Esophagus squamous epithelium (tissue), 4 donors: ENCODE data around the gene ALDH4A1.

Experiments used
- POLR2A ChIP-seq, 4 donors: fragments of 450-650 bp; IDR thresholded peaks; one replicate each; pipeline ENCODE4 v1.6.1; 2017; ENCODE audit warnings: antibody characterized with exemption in 4 of 4, mild to moderate bottlenecking in 4 of 4, moderate library complexity in 3 of 4
- TF ChIP-seq, protein P1 (sequence below), 6 experiments: fragments of 450-650 bp in 4 of 6; fragments of 200-600 bp in 2 of 6; sonication (generic) in 2 of 6; IDR thresholded peaks; one replicate each; pipeline ENCODE4 v1.5.1; 2016 to 2019; ENCODE audit warnings: antibody characterized with exemption in 6 of 6, mild to moderate bottlenecking in 4 of 6, moderate library complexity in 4 of 6

DNA sequence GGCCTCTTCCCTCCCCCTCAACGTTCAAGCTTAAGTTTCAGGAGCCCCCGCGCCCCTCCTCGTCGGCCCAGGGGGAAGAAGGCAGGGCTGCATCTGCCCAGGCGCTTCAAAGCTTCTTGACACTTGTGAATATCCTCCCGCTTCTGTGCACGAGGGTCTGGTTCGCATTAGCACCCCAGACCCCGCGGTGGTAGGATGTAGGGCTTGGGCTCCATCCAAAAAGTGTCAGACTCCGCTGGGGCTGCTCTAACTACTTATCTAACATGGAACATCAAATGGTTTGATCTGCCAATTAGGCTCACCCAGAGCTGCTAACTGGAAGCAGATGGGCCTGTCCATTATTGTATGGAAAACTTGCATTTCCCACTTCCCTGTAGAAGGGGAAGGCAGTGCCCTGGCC, 71.8 kb downstream of the ALDH4A1 start:
- TF ChIP-seq, protein P1, sequence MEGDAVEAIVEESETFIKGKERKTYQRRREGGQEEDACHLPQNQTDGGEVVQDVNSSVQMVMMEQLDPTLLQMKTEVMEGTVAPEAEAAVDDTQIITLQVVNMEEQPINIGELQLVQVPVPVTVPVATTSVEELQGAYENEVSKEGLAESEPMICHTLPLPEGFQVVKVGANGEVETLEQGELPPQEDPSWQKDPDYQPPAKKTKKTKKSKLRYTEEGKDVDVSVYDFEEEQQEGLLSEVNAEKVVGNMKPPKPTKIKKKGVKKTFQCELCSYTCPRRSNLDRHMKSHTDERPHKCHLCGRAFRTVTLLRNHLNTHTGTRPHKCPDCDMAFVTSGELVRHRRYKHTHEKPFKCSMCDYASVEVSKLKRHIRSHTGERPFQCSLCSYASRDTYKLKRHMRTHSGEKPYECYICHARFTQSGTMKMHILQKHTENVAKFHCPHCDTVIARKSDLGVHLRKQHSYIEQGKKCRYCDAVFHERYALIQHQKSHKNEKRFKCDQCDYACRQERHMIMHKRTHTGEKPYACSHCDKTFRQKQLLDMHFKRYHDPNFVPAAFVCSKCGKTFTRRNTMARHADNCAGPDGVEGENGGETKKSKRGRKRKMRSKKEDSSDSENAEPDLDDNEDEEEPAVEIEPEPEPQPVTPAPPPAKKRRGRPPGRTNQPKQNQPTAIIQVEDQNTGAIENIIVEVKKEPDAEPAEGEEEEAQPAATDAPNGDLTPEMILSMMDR (IDR thresholded peaks at IDR 0.05), result no peak
- no peak for TF ChIP-seq POLR2A (IDR thresholded peaks at IDR 0.05)
